DOHH2 (cell line): ENCODE results near the gene CAMSAP3.

Experiments used
- CTCF ChIP-seq: fragments of 200-600 bp; sonication (generic); IDR thresholded peaks from one replicate; pipeline ENCODE4 v1.5.1; 2014; ENCODE audit warnings: antibody characterized with exemption, mild to moderate bottlenecking, low read depth, low read length; ENCODE audit not compliant: poor library complexity, severe bottlenecking
- EZH2phosphoT487 ChIP-seq: fragments of 200-600 bp; sonication (generic); IDR thresholded peaks from 2 replicates; pipeline ENCODE4 v1.6.1; 2017; ENCODE audit warnings: borderline replicate concordance, mild to moderate bottlenecking, antibody characterized with exemption, low read length, moderate library complexity, mixed read lengths

GRCh38 chr19:7641290-7642276 lies 45.9 kb downstream of the CAMSAP3 start:
- no peak for TF ChIP-seq CTCF
- TF ChIP-seq EZH2phosphoT487 = no peak
